HG03457 (cell line): ENCODE measurements around the gene NOS2.

Experiments used
- ATAC-seq: cut with Tn5 transposase; IDR thresholded peaks from one replicate; pipeline ENCODE4 v1.9.1; 2021; ENCODE audit warnings: moderate number of reproducible peaks; ENCODE audit not compliant: unreplicated experiment

NOS2 gene

DNA sequence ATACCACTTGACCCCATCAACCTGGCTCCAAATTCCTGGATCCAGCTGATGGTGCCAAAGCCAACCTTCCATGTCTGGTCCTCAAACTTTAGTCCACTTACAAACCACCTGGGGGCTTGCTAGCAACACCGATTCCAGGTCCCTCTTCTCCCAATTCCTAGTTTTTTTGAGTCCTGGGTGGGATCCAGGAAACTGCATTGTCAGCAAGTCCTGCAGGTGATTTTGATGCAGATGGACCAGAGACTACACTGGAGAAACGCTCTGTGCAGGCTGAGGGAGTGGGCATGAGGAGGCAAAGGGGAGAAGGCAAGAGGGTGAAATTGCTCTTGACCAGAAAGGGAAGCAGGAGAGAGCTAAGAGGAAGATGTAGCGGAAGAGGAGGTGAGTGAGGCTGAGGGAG is 21.0 kb upstream of the NOS2 start:
- ATAC-seq, result no peak

DNA sequence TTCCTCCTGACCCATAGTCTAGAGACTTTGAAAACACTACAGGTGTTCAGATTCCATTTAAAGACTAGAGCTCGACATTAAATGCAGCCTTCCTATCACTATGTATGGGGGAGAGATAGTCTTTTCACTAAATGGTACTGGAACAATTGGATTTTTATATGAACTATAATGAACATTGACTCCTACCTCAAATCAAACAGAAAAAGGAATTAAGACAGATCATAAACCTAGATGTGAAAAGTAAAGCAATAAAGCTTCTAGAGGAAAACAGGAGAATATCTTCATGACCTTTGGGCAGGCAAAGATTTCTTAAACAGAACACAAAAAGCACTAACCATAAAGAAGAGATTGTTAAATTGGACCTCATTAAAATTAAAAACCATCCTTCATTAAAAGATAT is 18.8 kb upstream of the NOS2 start:
- ATAC-seq, result no peak

DNA sequence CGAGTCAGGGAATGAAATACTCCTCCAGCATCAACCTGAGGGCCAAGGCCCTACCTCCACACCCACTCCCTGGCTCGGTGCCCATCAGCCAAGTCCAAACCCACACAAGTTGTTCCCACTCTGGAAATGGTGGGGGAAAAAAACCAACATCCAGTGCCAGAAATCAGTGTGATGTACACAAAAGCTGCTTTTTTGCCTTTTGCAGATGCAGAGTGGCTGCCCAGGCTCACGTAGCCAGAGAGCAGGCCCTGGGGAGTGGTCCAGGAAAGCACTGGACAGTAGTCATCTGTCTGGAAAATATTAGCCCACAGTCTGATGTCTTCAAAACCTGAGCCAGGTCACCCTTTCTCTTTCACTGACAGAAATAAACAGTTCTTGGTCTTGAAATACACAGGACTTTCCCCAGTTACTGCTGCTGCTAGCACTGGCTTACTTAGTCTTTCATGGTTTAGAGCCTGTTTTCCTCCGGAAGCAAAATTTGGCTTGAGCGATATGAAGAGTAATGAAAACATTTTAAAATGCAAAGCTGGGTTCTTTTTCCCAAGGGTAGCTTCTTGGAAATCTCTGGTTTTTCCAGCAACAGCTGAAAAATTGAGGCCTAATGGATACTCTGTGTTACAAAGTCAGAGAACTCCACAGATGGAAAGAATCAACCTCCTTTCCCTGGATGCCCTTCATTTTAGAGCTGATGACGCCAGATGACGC is 18.2 kb upstream of the NOS2 start:
- no peak for ATAC-seq

DNA sequence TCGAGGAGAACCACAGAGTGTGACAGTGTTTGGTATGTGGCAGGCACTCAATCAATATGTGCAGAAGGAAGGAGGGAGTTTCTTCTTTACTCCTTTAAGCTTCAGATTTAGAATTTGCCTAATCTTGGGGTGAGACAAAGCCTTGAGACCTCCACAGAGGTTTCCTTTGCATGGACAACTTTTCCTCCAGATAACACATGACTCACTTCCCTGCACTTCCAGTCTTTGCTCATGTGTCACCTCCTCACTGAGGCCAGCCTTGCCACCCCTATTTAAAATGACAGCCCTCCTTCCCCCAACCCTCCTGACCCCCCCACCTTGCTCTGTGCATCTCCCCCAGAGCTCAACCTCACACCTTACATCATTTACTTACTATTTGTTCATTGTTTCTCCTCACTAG is 17.4 kb upstream of the NOS2 start:
- ATAC-seq, result no peak

DNA sequence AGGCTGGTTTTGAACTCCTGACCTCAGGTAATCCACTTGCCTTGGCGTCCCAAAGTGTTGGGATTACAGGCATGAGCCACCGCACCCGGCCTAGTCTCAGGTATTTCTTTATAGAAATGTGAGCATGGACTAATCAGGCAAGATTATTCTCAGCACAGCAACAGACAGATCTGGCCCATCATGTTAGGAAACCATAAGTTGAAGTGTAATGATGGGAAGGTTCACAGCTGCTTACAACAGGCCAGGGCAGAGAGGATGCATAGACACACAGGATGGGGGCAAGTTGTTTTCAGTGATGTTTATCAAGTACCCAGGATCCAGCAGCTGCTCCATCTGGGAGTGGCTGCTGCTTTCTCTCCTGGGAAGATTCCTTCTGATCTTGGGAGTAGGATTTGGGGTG is 16.6 kb upstream of the NOS2 start:
- ATAC-seq, result no peak

DNA sequence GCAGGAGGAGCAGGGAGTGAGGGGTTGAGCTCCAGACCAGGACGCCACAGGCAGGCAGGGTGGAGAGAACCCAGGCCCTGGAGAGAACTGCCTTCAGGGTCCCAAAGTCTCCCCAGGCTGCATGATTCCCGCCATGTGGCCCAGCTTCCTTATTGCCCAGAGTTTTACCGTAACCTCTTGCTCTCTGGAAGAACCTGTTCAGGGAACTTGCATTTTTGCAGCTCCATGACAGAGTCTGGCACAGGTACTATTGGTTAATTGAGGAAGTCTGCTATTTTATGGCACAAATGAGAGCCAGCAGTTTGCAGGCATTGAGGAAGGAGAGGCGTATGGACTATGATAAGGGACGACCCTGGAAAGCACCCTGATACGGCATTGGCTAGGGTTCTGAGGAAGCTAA is 11.6 kb upstream of the NOS2 start:
- no peak for ATAC-seq

DNA sequence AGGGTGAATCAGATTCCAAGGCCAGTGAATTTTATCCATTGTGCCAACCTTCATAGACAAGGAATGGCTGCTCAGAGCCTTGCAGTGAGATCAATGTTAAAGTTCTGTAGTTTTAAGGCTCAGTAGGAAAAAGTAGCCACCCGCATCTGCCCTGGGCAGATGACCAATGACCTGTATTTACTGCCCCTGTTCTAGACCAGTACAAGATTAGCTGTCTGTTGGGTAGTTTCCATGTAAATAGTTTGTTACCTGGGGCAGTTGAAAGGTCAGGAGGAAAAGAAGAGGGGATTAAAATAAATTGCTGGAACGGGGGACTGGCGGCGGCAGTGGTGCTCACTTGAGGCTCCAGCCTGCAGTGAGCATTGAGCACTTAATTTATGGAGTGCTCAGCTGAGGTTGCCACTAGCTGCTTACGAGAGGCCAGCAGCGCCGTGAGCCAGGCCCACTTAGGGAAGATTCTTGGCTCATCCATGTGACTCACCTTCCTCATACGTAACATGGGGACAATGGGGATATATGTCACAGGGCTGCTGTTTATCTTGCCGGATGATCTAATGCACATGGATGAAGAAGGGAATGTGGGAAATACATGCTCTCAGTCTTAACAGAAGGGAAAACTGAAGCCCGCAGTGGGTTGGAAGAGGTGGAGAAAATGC is 10.7 kb upstream of the NOS2 start:
- no peak for ATAC-seq

DNA sequence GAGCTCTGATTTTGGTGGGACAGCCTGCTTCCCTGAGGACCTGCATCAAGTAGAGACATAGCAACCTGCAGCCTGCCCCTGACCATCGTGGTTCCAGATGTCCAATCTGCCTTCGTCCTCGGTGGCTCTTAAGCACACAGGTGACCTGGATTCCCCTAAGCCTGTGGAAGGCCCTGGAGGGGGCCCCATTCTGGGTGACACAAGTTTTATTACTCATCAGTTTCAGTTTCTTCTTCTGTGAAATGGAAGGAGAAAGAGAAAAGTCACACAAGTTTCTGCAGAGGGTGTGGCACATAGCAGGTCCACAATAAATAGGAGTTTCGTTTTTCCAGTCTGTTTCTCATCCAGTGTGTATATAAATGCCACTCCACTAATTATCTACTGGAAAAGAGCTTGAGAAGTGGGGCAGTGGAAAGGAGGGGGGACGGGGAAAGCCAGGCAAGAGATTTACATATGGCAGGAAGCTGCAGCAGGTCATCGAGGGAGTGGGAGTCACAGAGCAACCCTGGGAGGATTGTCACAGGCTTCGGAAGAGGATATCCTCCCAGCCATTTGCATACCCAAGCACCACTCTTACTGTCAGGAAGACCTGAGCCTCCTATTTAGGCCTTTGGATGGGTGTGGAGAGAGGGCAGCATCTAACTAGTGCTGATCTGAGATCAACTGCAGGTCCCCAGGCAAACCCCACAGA is 10.0 kb upstream of the NOS2 start:
- no peak for ATAC-seq

DNA sequence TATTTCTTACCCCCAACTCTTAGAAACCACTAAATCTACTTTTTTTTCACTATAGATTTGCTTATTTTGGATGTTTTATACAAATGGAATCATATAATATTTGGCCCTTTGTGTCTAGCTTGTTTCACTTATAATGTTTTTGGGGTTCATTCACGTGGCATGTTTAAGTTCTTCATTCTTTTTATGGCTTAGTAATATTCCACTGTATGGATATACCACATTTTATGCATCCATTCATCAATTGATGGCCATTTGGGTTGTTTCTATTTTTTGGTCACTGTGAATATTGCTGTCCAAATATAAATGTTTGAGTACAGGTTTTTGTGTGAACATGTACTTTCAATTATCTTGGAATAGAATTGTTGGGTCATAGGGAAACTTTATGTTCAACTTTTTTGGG is 9.2 kb upstream of the NOS2 start:
- no peak for ATAC-seq

DNA sequence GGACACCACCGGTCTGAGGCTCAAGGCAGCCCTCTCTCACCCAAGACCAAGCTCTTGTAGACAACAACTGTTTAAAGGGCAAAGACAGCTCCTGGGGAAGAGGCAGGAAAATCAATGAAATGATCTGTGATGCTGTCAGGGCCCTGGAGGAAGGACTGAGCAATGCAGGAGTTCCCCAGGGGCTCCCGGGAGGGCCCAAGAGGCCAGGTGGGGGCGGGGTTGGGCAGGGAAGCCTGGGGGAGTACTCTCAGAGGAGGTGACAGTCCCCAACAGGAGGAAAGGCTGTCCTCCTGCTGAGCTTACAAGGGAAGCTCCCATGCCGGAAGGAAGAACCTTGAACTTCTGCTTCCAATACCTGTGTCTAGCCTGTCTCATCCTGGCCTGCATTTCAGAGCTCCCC is 8.3 kb upstream of the NOS2 start:
- ATAC-seq, result no peak

DNA sequence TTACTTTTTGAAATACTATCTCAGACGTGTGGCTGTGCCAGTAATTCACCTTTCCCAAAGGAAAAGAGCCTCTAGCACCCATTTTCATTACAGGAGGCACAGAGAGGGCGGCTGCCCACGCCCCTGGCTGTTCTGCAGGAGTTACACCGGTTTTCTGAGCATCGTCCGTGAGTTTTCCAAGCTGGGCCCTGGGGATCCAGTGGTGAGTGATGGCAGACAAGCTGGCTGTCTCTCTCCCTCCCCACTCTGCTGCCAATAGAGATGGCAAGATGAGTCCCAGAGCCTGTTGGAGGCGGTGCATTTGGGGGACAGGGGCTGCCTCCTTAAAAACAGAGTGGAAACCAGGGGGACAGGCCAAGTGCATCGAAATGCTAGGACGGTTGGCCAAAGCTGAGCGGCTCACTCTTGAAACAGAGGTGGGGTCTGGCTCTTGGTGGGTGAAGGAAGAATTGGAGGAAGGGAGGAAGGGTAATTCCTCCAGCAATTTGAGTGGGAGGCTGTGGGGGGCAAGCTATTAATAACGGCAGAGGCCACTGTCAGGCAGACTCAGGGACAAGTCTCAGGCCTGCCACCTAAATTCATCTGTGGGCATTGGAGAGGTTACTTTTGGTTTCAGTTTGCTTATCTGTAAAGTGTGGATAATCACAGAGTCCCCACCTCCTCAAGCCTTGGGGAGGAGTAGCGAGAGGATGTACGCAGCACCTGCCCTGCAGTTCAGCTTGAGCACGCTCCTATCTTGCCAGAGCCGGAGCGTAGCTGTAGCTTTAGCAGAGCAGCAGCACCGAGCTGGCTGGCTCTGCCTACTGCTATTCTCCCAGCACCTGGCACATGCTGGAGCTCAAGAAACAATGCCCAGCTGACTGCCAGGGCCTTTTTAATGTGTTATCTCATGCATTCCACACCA is 7.5 kb upstream of the NOS2 start:
- peak; percentile 57 for ATAC-seq

DNA sequence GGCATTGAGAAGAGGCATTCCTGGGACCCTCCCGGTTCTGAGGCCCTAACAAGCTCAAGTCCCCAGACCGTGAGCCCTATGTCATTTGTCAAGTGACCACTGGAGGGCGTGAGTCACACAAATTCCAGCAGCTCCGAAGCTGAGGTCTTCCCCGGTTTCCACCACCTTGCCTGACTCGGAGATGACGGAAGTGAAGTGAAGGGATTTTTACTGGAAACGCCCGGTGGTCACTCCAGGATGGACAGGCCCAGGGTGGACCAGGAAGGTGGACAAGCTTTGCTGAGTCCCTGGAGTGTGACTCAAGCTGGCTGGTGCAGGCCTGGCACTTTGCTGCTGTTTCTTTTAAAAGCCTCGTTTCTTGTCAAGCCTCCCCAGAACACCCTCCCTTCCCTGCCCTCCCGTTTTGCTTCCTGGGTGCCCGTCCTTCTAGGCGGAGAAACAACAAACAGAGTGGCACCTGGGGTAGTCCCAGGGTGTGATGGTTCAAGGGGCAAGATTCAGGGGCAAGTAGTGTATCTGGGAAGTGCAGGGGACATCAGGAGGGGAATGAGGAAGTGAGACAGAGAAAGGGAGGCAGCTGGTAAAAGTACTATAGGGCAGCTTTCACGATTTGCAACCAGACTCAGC is 5.3 kb upstream of the NOS2 start:
- no peak for ATAC-seq

DNA sequence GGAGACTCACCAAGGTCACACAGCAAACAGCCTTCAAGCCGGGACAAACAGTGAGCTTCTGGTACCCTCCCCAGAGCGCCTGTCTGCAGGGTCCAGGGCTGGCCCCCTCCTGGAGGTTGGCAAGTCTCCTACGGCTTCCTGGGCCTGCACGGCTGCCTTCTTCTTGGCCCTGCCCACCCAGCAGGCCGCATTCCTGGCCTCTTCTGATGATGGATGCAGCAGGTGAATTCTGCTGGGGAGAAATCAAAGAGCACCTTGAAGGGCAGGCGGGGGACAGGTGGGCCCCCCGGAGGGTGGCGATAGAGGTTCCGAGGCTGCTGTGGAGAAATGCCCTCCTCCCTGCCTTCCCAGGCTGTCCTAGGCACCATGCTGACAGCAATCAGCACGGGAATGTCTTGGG is 3.8 kb upstream of the NOS2 start:
- no peak for ATAC-seq

DNA sequence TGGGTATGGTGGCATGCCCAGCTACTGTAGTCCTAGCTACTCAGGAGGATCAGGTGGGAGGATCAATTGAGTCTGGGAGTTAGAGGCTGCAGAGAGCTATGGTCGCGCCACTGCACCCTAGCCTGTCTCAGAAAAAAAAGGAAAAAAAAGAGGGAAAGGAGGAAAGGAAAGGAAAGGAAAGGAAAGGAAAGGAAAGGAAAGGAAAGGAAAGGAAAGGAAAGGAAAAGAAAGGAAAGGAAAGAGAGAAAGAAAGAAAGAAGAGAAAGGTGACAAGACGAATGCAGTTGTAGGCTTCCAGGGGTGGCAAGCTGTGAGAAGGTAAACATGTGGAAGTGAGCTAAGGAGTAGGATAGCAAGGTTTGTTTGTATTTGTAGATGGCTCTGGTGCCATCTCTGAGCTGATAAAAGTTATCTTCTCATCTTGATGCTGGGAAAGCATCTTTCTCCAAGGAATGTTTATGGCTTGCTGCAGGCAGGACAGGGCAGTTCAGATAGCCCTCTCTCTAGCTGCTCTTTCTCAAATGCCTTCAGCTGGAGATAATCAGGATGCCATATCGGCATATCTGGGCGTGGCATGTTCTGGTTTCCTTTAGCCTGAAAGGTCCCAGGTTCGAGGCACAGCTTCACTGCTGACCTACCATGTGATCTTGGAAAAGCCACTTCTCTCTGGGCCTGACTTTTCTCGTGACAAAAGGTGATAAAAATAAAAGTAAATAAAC is 2.8 kb upstream of the NOS2 start:
- no peak for ATAC-seq

DNA sequence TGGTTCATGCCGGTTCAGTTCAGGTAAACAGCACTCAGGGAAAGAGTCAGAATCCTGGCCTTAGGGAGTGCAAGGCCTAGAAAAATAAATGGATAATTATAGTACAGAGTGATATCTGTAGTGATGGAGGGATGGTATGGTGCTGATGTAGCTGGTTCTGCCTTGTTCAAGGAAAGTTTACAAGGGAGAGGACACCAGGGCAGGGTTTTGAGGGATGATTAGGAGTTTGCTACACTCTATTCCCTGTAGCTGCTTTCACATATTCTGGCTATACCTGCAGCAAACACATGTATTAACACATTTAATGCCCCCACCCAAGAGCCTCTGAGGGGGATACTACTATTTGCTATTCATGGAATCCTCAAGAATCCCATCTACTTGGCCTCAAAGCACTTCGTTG is 1.7 kb upstream of the NOS2 start:
- no peak for ATAC-seq

DNA sequence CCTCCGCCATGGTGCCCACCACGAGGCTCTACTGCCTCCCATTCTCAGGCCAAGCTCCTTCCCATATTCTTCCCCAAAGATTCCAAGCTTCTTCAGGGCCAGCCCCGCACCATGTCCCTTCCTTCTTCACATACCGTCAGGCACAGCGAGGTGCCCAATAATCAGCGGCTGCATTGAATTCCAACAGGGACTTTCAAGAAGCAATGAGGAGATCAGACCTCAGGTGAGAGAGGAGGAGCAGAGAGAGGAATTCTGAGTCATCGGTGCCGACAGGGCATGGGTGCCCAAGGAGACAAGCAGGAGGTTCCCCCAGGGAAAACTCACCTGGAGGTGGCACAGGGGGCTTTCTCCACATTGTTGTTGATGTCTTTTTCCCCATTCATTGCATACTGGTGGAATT is 2.0 kb downstream of the NOS2 start:
- ATAC-seq, result no peak

DNA sequence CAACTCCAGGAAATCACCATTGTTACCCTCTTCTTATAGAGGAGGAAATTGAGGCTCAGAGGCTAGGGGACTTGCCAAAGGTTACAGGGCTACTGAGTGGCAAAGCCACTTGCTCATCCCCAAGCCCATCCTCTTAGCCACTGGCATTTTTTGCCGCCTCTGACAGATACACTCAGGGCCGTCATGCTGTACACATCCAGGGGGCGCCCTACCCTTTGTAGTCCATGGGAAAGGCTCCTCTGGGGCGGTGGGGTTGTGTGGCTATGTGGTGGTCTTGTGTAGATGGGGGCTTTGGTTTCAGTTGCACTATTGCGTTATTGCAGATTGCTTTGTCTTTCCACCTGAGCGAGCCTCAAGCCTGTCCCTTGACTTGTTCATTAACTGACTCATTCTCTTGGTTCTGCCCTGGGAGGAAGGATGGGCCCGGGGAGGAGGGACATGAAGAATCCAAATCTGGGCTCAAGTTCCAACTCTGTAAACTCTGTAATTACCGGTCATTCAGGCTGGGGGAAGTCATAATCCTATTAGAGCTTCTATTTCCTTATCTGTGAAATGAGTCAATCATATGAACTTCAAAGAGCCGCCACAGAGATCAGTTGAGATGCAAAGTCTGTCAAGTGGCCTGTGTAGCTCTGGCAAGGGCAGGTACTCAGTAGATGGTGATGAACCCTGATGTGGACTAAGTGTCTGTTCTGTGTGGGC is 2.8 kb downstream of the NOS2 start:
- no peak for ATAC-seq

DNA sequence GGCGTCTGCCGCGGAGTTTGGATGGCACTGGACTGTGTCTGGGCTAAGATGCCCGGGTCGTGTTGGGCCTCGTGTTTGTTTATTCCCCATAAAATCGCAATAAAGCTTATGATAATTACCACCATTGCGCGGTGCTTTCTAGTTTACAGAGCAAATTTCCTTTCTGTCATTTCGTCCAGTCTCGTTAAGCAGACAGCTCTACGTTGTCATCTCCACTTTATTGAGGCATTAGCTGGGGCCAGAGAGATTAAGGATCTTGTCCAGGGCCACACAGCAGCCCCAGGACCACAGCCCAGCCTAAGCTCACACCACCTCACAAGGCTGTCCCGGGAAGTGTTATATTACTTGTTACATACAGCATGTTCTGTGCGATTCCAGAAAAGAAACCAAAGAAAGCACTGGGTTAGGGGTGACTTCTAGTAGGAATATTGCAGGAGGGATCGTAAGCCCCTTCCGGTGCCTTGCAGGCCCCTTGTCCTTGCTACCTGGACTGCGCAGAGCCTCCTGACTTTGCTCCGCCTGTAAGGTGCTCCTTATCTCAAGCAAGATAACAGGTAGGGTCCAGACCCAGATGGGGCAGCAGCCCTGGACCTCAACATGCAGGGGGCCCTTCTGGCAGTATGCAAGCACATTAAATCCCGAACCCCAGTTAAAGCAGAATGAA is 6.3 kb downstream of the NOS2 start:
- ATAC-seq, result no peak
